IgD-negative memory B cell (primary cell): ENCODE data around the gene CHERP. TPM values are rescaled to one million over a fixed set of nuclear protein-coding genes. Genes with fewer than 3 reads are reported as not detected.

Source experiments
- H3K27ac Mint-ChIP-seq, 3 donors: one replicate each; pipeline ENCODE4 v1.8.0; 2020 to 2022; ENCODE audit warnings: mild to moderate bottlenecking in 3 of 3, mixed read lengths in 3 of 3, moderate library complexity in 1 of 3
- H3K27me3 Mint-ChIP-seq: one replicate; pipeline ENCODE4 v1.8.0; 2021; ENCODE audit warnings: mixed read lengths
- H3K36me3 Mint-ChIP-seq: one replicate; pipeline ENCODE4 v1.8.0; 2020; ENCODE audit warnings: mild to moderate bottlenecking, mixed read lengths
- H3K4me1 Mint-ChIP-seq, 3 donors: one replicate each; pipeline ENCODE4 v1.8.0; 2020 to 2022; ENCODE audit warnings: mixed read lengths in 3 of 3, mild to moderate bottlenecking in 1 of 3
- H3K4me3 Mint-ChIP-seq, 4 donors: one replicate each; pipeline ENCODE4 v1.8.0; 2020 to 2022; ENCODE audit warnings: mild to moderate bottlenecking in 4 of 4, mixed read lengths in 4 of 4, moderate library complexity in 3 of 4
- H3K9me3 Mint-ChIP-seq, 3 donors: one replicate each; pipeline ENCODE4 v1.8.0; 2020 to 2021; ENCODE audit warnings: mixed read lengths in 3 of 3, mild to moderate bottlenecking in 1 of 3
- polyA plus RNA-seq: library from polyadenylated mRNA; unstranded; fragments of 300-500 nt; fragmentation: Illumina TruSeq; gene quantifications from one replicate; pipeline ENCODE4 v1.2.3, GENCODE V29; 2021

CHERP gene
- polyA plus RNA-seq, 1 donor from 2014 or later, result 25.8 TPM

- Mint-ChIP-seq H3K4me3 (peak overlapping the region; percentile 80 to 95 (median 90)), H3K27ac (peak overlapping the region; percentile 76 to 84 (median 82)), H3K4me1 (peaks cover 19 to 46% (median 44%) of the 10 kb centered on the region in 3 donors), H3K27me3 (no peaks in the 10 kb centered on the region), H3K36me3 (peaks cover 4% of the 10 kb centered on the region), H3K9me3 (no peaks in the 10 kb centered on the region)
Observed at GRCh38 chr19:16541526-16542044, 652 bp downstream of the CHERP start.

GRCh38 chr19:16540948-16541347, 1.3 kb downstream of the CHERP start:
- H3K4me3 Mint-ChIP-seq, result peak overlapping the region; percentile 80 to 95 (median 90)
- H3K27ac Mint-ChIP-seq, result peak overlapping the region in 2 of 3 donors; percentile 82 to 84
- peaks cover 4% of the 10 kb centered on the region for H3K36me3 Mint-ChIP-seq
- peaks cover 19 to 45% (median 44%) of the 10 kb centered on the region in 3 donors for H3K4me1 Mint-ChIP-seq
- H3K9me3 Mint-ChIP-seq, result no peaks in the 10 kb centered on the region
- no peaks in the 10 kb centered on the region for H3K27me3 Mint-ChIP-seq

GRCh38 chr19:16537111-16537510, 5.1 kb downstream of the CHERP start:
- no peaks in the 10 kb centered on the region for H3K27me3 Mint-ChIP-seq
- peaks cover 9 to 28% (median 23%) of the 10 kb centered on the region in 3 donors for H3K4me1 Mint-ChIP-seq
- no peak overlapping the region for H3K4me3 Mint-ChIP-seq
- peaks cover 4% of the 10 kb centered on the region for H3K36me3 Mint-ChIP-seq
- H3K27ac Mint-ChIP-seq, result no peak overlapping the region
- H3K9me3 Mint-ChIP-seq, result no peaks in the 10 kb centered on the region

GRCh38 chr19:16536130-16536529, 6.1 kb downstream of the CHERP start:
- H3K36me3 Mint-ChIP-seq, result peaks cover 6% of the 10 kb centered on the region
- H3K27ac Mint-ChIP-seq, result peak overlapping the region in 1 of 3 donors; percentile 56
- no peaks in the 10 kb centered on the region for H3K27me3 Mint-ChIP-seq
- no peak overlapping the region for H3K4me3 Mint-ChIP-seq
- no peaks in the 10 kb centered on the region for H3K9me3 Mint-ChIP-seq
- H3K4me1 Mint-ChIP-seq, result peaks cover 2 to 22% (median 18%) of the 10 kb centered on the region in 3 donors

GRCh38 chr19:16535381-16535780, 6.9 kb downstream of the CHERP start:
- no peaks in the 10 kb centered on the region for H3K9me3 Mint-ChIP-seq

GRCh38 chr19:16532440-16533234, 9.6 kb downstream of the CHERP start:
- H3K27me3 Mint-ChIP-seq, result no peaks in the 10 kb centered on the region

More at GRCh38 chr19:16535381-16535780, 6.9 kb downstream of the CHERP start:
- Mint-ChIP-seq H3K4me1 (peaks cover 0 to 20% (median 15%) of the 10 kb centered on the region in 3 donors), H3K36me3 (peaks cover 6% of the 10 kb centered on the region), H3K27me3 (no peaks in the 10 kb centered on the region), H3K27ac (peak overlapping the region in 1 of 3 donors; percentile 56), H3K4me3 (no peak overlapping the region)

GRCh38 chr19:16531380-16531669, 10.9 kb downstream of the CHERP start:
- no peaks in the 10 kb centered on the region for H3K27me3 Mint-ChIP-seq
- no peaks in the 10 kb centered on the region for H3K9me3 Mint-ChIP-seq
- H3K36me3 Mint-ChIP-seq, result peaks cover 3% of the 10 kb centered on the region
- no peak overlapping the region for H3K4me3 Mint-ChIP-seq
- H3K27ac Mint-ChIP-seq, result peak overlapping the region in 1 of 3 donors; percentile 87
- H3K4me1 Mint-ChIP-seq, result peaks cover 0 to 1% (median 0%) of the 10 kb centered on the region in 3 donors

More at GRCh38 chr19:16532440-16533234, 9.6 kb downstream of the CHERP start:
- peaks cover 3% of the 10 kb centered on the region for H3K36me3 Mint-ChIP-seq
- no peak overlapping the region for H3K4me3 Mint-ChIP-seq
- H3K4me1 Mint-ChIP-seq, result peaks cover 0 to 4% (median 4%) of the 10 kb centered on the region in 3 donors
- H3K27ac Mint-ChIP-seq, result no peak overlapping the region
- no peaks in the 10 kb centered on the region for H3K9me3 Mint-ChIP-seq

GRCh38 chr19:16530540-16531379, 11.5 kb downstream of the CHERP start:
- no peak overlapping the region for H3K27ac Mint-ChIP-seq
- peaks cover 0 to under 1% (median 0%) of the 10 kb centered on the region in 3 donors for H3K4me1 Mint-ChIP-seq
- H3K4me3 Mint-ChIP-seq, result no peak overlapping the region
- H3K36me3 Mint-ChIP-seq, result peaks cover 3% of the 10 kb centered on the region
- no peaks in the 10 kb centered on the region for H3K27me3 Mint-ChIP-seq
- H3K9me3 Mint-ChIP-seq, result no peaks in the 10 kb centered on the region

GRCh38 chr19:16529466-16530144, 12.6 kb downstream of the CHERP start:
- H3K4me3 Mint-ChIP-seq, result peak overlapping the region in 1 of 4 donors; percentile 32
- H3K27me3 Mint-ChIP-seq, result no peaks in the 10 kb centered on the region
- no peaks in the 10 kb centered on the region for H3K4me1 Mint-ChIP-seq
- H3K27ac Mint-ChIP-seq, result no peak overlapping the region
- no peaks in the 10 kb centered on the region for H3K9me3 Mint-ChIP-seq
- peaks cover 3% of the 10 kb centered on the region for H3K36me3 Mint-ChIP-seq

- no peak overlapping the region for H3K27ac Mint-ChIP-seq
- no peaks in the 10 kb centered on the region for H3K9me3 Mint-ChIP-seq
- no peaks in the 10 kb centered on the region for H3K27me3 Mint-ChIP-seq
- H3K4me3 Mint-ChIP-seq, result no peak overlapping the region
- peaks cover 5% of the 10 kb centered on the region for H3K36me3 Mint-ChIP-seq
- H3K4me1 Mint-ChIP-seq, result no peaks in the 10 kb centered on the region
Observed at GRCh38 chr19:16527971-16528521, 14.2 kb downstream of the CHERP start.

GRCh38 chr19:16527334-16527935, 14.8 kb downstream of the CHERP start:
- Mint-ChIP-seq H3K27me3 (no peaks in the 10 kb centered on the region), H3K4me1 (no peaks in the 10 kb centered on the region), H3K27ac (no peak overlapping the region), H3K4me3 (no peak overlapping the region), H3K36me3 (peaks cover 5% of the 10 kb centered on the region), H3K9me3 (no peaks in the 10 kb centered on the region)

- Mint-ChIP-seq H3K36me3 (peaks cover 4% of the 10 kb centered on the region), H3K4me1 (no peaks in the 10 kb centered on the region), H3K4me3 (no peak overlapping the region), H3K9me3 (no peaks in the 10 kb centered on the region), H3K27me3 (no peaks in the 10 kb centered on the region), H3K27ac (no peak overlapping the region)
Observed at GRCh38 chr19:16525751-16526481, 16.3 kb downstream of the CHERP start.

- H3K9me3 Mint-ChIP-seq, result no peaks in the 10 kb centered on the region
- no peaks in the 10 kb centered on the region for H3K4me1 Mint-ChIP-seq
- H3K36me3 Mint-ChIP-seq, result peaks cover 4% of the 10 kb centered on the region
- no peak overlapping the region for H3K4me3 Mint-ChIP-seq
- H3K27ac Mint-ChIP-seq, result no peak overlapping the region
- H3K27me3 Mint-ChIP-seq, result no peaks in the 10 kb centered on the region
Observed at GRCh38 chr19:16524991-16525734, 17.1 kb downstream of the CHERP start.
